OCI-LY7 (cell line): ENCODE results near the gene CD274.

Source experiments
- EZH2phosphoT487 ChIP-seq: fragments of 200-600 bp; sonication (generic); IDR thresholded peaks from 2 replicates; pipeline ENCODE4 v1.6.1; 2018; ENCODE audit warnings: low read depth, borderline replicate concordance, mild to moderate bottlenecking, mixed run types, antibody characterized with exemption, low read length, moderate library complexity, mixed read lengths
- TF ChIP-seq, protein P1 (sequence below): fragments of 200-600 bp; sonication (generic); conservative IDR thresholded peaks from 2 replicates; pipeline ENCODE4 v1.5.1; 2014; ENCODE audit warnings: mild to moderate bottlenecking, antibody characterized with exemption, low read length, moderate library complexity, mixed read lengths

DNA sequence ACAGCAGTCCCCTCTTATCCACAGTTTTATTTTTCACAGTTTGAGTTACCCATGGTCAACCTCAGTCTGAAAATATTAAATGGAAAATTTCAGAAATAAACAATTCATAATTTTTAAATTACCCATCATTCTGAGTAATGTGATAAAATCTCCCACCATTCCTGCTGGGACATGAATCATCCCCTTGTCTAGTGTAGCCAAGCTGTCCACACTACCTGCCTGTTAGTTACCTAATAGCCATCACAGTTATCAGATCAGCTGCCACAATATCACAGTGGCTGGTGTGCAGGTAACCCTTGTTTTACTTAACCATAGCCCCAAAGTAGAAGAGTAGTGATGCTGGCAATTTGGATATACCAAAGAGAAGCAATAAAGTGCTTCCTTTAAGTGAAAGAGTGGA lies 23.3 kb upstream of the CD274 start:
- TF ChIP-seq, protein P1, sequence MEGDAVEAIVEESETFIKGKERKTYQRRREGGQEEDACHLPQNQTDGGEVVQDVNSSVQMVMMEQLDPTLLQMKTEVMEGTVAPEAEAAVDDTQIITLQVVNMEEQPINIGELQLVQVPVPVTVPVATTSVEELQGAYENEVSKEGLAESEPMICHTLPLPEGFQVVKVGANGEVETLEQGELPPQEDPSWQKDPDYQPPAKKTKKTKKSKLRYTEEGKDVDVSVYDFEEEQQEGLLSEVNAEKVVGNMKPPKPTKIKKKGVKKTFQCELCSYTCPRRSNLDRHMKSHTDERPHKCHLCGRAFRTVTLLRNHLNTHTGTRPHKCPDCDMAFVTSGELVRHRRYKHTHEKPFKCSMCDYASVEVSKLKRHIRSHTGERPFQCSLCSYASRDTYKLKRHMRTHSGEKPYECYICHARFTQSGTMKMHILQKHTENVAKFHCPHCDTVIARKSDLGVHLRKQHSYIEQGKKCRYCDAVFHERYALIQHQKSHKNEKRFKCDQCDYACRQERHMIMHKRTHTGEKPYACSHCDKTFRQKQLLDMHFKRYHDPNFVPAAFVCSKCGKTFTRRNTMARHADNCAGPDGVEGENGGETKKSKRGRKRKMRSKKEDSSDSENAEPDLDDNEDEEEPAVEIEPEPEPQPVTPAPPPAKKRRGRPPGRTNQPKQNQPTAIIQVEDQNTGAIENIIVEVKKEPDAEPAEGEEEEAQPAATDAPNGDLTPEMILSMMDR = no peak
- no peak for TF ChIP-seq EZH2phosphoT487
